SK-N-SH (cell line): ENCODE measurements around the gene FAT3.

Source experiments
- ELF1 ChIP-seq: IDR thresholded peaks from 2 replicates; pipeline ENCODE4 v1.4.0; 2012
- RCOR1 ChIP-seq: fragments of 150-350 bp; IDR thresholded peaks from 2 replicates; pipeline ENCODE4 v1.6.1; 2017; ENCODE audit warnings: antibody characterized with exemption, low read length
- SMC3 ChIP-seq: IDR thresholded peaks from 2 replicates; pipeline ENCODE4 v1.6.1; 2012; ENCODE audit warnings: low read depth, low read length, improper control_type of control experiment
- TCF12 ChIP-seq: IDR thresholded peaks from 2 replicates; pipeline ENCODE4 v1.4.0; 2012
- TF ChIP-seq, protein P1 (sequence below): IDR thresholded peaks from 2 replicates; pipeline ENCODE4; 2012
- TF ChIP-seq, protein P2 (sequence below): IDR thresholded peaks from 2 replicates; pipeline ENCODE4 v1.6.1; 2012; ENCODE audit warnings: mild to moderate bottlenecking, low read depth, low read length, moderate library complexity
- TF ChIP-seq, protein P3 (sequence below): fragments of 200-600 bp; sonication (generic); IDR thresholded peaks from 2 replicates; pipeline ENCODE4 v1.6.1; 2017; ENCODE audit warnings: antibody characterized with exemption, mild to moderate bottlenecking, moderate library complexity

DNA sequence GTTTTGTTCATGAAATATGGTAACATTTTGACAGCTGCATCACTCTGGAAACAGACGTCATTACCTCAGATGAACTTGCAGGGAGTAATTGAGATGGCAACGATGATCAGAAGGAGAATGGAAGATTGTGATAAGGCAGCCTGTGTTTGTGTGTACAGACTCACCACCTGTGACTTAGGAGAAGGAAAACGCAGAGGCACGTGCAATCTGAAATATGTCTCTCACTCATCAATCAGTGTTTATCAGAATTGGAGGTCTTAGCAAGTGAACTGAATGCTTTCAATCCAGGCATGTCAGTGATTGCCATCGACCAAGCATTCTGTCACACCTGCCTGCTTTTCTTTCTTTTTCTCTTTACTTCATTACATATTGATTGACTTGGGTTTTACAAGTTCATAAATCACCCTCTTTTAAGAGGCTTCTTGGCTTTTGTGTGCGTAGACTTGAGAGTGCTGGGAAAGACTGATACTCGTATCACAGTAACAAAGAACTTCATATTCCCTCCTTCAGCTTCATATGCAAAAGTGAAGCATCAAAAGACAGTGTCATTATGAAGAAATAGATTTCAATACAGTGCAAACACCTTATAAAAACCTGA is 24.6 kb downstream of the FAT3 start:
- TF ChIP-seq ELF1 (no peak), TCF12 (no peak), RCOR1 (no peak), SMC3 (no peak)
- TF ChIP-seq, protein P1, sequence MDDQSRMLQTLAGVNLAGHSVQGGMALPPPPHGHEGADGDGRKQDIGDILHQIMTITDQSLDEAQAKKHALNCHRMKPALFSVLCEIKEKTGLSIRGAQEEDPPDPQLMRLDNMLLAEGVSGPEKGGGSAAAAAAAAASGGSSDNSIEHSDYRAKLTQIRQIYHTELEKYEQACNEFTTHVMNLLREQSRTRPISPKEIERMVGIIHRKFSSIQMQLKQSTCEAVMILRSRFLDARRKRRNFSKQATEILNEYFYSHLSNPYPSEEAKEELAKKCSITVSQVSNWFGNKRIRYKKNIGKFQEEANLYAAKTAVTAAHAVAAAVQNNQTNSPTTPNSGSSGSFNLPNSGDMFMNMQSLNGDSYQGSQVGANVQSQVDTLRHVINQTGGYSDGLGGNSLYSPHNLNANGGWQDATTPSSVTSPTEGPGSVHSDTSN = no peak
- TF ChIP-seq, protein P2, sequence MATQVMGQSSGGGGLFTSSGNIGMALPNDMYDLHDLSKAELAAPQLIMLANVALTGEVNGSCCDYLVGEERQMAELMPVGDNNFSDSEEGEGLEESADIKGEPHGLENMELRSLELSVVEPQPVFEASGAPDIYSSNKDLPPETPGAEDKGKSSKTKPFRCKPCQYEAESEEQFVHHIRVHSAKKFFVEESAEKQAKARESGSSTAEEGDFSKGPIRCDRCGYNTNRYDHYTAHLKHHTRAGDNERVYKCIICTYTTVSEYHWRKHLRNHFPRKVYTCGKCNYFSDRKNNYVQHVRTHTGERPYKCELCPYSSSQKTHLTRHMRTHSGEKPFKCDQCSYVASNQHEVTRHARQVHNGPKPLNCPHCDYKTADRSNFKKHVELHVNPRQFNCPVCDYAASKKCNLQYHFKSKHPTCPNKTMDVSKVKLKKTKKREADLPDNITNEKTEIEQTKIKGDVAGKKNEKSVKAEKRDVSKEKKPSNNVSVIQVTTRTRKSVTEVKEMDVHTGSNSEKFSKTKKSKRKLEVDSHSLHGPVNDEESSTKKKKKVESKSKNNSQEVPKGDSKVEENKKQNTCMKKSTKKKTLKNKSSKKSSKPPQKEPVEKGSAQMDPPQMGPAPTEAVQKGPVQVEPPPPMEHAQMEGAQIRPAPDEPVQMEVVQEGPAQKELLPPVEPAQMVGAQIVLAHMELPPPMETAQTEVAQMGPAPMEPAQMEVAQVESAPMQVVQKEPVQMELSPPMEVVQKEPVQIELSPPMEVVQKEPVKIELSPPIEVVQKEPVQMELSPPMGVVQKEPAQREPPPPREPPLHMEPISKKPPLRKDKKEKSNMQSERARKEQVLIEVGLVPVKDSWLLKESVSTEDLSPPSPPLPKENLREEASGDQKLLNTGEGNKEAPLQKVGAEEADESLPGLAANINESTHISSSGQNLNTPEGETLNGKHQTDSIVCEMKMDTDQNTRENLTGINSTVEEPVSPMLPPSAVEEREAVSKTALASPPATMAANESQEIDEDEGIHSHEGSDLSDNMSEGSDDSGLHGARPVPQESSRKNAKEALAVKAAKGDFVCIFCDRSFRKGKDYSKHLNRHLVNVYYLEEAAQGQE = no peak
- TF ChIP-seq, protein P3, sequence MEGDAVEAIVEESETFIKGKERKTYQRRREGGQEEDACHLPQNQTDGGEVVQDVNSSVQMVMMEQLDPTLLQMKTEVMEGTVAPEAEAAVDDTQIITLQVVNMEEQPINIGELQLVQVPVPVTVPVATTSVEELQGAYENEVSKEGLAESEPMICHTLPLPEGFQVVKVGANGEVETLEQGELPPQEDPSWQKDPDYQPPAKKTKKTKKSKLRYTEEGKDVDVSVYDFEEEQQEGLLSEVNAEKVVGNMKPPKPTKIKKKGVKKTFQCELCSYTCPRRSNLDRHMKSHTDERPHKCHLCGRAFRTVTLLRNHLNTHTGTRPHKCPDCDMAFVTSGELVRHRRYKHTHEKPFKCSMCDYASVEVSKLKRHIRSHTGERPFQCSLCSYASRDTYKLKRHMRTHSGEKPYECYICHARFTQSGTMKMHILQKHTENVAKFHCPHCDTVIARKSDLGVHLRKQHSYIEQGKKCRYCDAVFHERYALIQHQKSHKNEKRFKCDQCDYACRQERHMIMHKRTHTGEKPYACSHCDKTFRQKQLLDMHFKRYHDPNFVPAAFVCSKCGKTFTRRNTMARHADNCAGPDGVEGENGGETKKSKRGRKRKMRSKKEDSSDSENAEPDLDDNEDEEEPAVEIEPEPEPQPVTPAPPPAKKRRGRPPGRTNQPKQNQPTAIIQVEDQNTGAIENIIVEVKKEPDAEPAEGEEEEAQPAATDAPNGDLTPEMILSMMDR = no peak
